HEK293T (cell line): Measurements from ENCODE around the gene STXBP4.

Experiments used
- ARNT ChIP-seq: fragments of 450-650 bp; IDR thresholded peaks from 2 replicates; pipeline ENCODE4 v1.6.1; 2017; ENCODE audit warnings: mild to moderate bottlenecking
- BHLHE40 ChIP-seq: fragments of 450-650 bp; IDR thresholded peaks from 2 replicates; pipeline ENCODE4 v1.6.1; 2016; ENCODE audit warnings: mild to moderate bottlenecking, moderate library complexity, borderline replicate concordance
- CTBP1 ChIP-seq: fragments of 450-650 bp; IDR thresholded peaks from 2 replicates; pipeline ENCODE4 v1.6.1; 2016; ENCODE audit warnings: borderline replicate concordance
- ELF4 ChIP-seq: fragments of 450-650 bp; IDR thresholded peaks from 2 replicates; pipeline ENCODE4 v1.6.1; 2017; ENCODE audit warnings: antibody characterized with exemption
- FOXK2 ChIP-seq: fragments of 450-650 bp; IDR thresholded peaks from 2 replicates; pipeline ENCODE4 v1.6.1; 2016; ENCODE audit warnings: mild to moderate bottlenecking
- FOXM1 ChIP-seq: fragments of 450-650 bp; IDR thresholded peaks from 2 replicates; pipeline ENCODE4 v1.6.1; 2017; ENCODE audit warnings: mild to moderate bottlenecking, borderline replicate concordance
- L3MBTL2 ChIP-seq: fragments of 450-650 bp; conservative IDR thresholded peaks from 2 replicates; pipeline ENCODE4 v1.6.1; 2016; ENCODE audit warnings: mild to moderate bottlenecking
- LEF1 ChIP-seq: fragments of 450-650 bp; IDR thresholded peaks from 2 replicates; pipeline ENCODE4 v1.6.1; 2017; ENCODE audit warnings: mild to moderate bottlenecking, borderline replicate concordance
- PKNOX1 ChIP-seq: fragments of 450-650 bp; IDR thresholded peaks from 2 replicates; pipeline ENCODE4 v1.6.1; 2016
- SP1 ChIP-seq: fragments of 450-650 bp; IDR thresholded peaks from 2 replicates; pipeline ENCODE4 v1.6.1; 2017
- SUZ12 ChIP-seq: fragments of 450-650 bp; IDR thresholded peaks from 2 replicates; pipeline ENCODE4 v1.6.1; 2016; ENCODE audit warnings: mild to moderate bottlenecking
- TARDBP ChIP-seq: fragments of 450-650 bp; IDR thresholded peaks from 2 replicates; pipeline ENCODE4 v1.6.1; 2016
- ZNF384 ChIP-seq: fragments of 450-650 bp; IDR thresholded peaks from 2 replicates; pipeline ENCODE4 v1.6.1; 2016

GRCh38 chr17:55219459-55219858 lies 250.9 kb downstream of the STXBP4 start:
- TF ChIP-seq LEF1, result no peak
- TF ChIP-seq BHLHE40, result no peak
- TF ChIP-seq FOXM1, result no peak
- no peak for TF ChIP-seq FOXK2
- TF ChIP-seq L3MBTL2, result no peak
- TF ChIP-seq ELF4, result no peak
- no peak for TF ChIP-seq TARDBP
- TF ChIP-seq SUZ12, result no peak
- TF ChIP-seq PKNOX1, result no peak
- TF ChIP-seq SP1, result no peak
- TF ChIP-seq ARNT, result no peak
- no peak for TF ChIP-seq ZNF384
- no peak for TF ChIP-seq CTBP1
